Measurements from ENCODE around the gene TLE5.

TLE5 gene, protein sequence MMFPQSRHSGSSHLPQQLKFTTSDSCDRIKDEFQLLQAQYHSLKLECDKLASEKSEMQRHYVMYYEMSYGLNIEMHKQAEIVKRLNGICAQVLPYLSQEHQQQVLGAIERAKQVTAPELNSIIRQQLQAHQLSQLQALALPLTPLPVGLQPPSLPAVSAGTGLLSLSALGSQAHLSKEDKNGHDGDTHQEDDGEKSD

DNA sequence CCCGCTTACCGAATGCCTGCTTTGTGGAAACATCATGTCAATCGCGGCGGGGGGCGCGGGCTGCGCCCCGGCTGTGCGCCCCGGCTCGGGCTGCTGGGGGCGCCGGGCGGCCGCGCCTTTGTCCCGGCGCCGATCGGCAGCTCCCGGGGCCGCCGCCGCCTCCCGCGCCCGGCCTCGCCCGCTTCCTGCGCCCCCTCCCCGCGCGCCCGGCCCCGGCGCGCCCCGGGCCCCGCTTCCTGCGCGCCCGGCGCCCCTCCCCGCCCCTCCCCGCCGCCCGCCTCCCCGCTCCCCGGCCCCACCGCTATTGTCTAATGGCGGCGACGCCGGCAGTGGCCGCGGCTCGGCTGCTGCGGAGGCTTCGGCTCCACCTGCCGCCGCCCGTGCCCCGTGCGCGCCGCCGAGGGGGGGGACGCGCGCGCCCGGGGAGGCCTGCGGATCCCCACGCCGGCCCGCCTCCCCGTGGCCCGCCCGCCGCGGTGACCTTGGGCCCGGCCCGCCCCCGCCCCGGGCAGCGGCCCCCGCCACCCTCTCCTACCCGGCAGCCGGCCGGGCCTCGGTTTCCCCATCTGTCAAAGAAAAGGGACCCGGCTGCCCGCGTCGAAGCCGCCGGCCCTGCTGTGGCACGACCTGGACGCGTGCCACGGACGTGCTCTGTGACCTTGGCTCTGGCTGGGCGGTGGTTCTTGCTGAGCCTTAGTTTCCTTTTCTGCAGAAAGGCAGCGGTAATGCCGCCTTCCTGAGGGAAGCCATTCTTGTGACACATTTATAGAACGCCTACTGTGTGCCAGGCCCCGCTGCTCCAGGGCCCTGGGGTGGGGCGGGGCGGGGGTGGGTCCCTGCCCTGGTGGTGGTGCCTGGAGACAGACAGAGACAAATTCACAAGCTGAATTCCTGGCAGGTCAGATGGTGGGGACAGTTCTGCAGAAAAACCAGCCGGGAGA is at the start of gene TLE5:
TLE5 (minus strand) TSS at position 331 of the 941 bp plus-strand sequence; CDS start at position 36, 295 bp downstream.
- peak; percentile 52 to 68 for DNase-seq (ENCODE audit: low read depth in 1 of 2, low spot score in 1 of 2)

DNA sequence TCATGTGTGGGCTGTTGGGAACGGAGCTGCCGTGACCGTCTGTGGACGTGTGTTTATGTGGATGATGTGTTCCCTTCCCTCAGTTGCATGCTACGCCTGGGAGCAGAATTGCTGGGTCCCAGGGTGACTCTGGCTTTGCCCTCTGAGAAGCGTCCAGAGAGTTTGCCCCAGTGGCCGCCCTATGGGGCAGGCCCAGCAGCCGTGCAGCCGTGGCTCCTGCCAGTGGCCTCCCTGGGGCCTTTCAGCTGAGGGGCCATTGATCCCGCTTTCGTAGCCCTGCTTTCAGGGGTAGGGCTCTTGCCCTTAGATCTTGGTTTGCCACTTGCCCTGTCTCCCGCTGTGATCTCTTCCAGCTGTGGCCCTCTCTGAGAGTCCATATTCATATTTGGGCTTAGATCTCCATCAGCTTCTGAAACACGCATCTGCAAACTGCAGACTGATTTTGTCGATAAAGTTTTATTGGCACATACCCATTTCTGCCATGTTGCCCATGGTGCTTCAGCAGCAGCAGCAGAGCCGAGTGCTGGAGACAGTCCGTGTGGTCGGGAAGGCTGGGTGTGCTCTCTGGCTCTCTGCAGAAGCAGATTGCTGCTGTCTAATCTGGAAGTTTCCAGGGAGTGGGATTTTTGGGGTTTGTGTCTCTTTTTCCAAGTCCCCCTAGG is 49.4 kb upstream of the TLE5 start:
- no peak for DNase-seq (ENCODE audit: low read depth in 1 of 2, low spot score in 1 of 2)

DNA sequence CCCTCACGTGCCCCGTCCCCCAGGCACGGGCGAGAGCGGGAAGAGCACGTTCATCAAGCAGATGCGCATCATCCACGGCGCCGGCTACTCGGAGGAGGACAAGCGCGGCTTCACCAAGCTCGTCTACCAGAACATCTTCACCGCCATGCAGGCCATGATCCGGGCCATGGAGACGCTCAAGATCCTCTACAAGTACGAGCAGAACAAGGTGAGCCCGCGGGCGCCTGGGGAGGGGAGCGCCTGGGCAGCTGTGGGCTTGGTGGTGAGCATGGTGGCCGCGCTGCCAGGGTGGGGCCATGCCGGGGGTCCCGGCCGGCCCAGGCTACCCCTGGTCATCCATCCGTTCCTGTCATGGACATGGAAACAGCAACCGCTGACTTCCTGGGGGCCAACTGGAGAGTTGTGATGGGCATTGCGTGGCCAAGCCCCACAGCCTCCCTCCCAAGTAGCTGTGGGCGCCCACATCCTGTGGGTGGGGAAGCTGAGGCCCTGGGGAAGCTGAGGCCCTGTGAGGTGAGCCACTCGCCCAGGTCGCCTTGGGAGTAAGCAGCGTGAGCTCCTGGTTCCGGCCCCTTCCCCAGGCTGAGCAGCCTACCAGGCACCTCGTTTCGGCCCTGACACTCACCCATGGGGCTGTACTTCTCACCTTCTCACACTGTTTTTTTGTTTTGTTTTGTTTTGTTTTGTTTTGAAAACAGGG is 48.0 kb upstream of the TLE5 start:
- no peak for DNase-seq (ENCODE audit: low read depth in 1 of 2, low spot score in 1 of 2)

DNA sequence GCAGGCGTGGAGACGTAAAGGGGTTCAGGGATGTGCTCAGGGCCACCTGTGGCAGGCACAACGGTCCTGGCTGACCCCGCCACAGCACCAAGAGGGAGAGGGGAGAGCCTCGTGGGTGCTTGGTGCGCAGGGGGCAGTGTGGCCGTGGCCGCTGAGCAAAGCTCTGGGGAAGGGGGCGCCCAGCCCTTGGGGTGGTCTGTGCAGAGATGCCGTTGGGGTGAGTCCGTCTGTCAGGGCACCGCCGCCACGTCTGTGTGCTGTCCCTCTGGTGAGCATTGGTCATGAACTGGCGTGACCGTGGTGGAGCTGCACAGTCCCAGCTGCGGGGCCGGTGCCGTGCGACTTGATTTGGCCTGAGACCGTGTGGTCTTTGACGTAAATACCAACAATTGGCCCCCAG is 47.2 kb upstream of the TLE5 start:
- no peak for DNase-seq (ENCODE audit: low read depth in 1 of 2, low spot score in 1 of 2)

DNA sequence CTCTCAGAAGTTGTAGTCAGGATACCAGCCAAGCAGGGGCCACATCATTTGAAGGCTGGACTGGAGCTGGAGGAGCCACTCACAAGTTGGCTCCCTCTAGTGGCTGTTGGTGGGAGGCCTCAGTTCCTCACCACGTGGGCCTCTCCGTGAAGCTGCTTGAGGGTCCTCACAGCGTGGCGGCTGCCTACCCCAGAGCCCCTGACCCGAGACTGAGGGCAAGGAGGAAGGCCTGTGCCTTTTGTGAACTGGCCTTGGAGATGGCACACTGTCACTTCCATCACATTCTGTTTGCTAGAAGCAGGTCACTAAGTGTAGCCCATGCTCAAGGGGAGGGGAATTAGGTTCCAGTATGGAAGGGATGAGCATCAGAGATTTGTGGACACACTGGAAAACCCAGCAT is 46.5 kb upstream of the TLE5 start:
- peak; percentile 51 to 57 for DNase-seq (ENCODE audit: low read depth in 1 of 2, low spot score in 1 of 2)

DNA sequence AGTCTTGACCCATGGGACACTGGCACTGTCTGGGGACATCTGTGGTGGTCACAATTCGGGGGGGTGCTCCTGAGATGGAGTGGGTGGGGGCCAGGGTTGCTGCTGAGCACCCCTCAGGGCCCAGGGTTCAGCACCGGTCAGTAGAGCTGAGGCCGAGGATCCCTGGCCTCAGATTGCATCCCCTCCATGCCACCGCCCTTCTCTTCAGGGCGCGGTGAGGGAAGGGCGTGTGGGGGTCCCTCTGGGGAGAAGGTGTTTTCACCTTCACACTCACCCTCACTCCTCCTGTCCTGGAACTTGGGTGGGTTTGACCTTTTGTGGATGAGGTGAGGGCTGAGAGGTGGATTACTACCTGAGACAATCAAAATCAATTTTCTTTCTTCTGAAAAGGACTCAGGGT is 45.4 kb upstream of the TLE5 start:
- no peak for DNase-seq (ENCODE audit: low read depth in 1 of 2, low spot score in 1 of 2)

DNA sequence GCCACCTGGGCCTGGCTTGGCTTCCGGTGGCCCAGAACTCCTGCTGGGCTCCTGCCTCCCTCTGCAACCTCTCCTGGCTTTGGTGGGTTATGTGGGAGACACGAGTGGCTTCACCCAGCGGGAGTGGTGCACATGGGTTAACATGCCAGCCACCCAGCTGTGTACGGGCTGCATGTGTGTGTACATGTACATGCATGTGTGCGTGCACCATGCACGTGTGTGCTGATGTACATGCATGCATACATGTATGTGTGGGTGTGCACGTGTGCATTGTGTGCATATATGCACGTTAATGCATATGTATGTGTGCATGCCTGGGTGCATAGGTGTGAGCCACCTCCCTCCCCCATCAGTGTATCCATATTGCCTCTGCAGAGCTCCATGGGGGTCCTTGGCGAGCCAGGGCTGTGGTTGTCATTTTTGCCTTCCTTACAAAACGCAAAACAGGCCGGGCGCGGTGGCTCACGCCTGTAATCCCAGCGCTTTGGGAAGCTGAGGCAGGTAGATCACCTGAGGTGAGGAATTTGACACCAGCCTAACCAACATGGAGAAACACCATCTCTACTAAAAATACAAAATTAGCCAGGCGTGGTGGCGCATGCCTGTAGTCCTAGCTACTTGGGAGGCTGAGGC is 44.3 kb upstream of the TLE5 start:
- no peak for DNase-seq (ENCODE audit: low read depth in 1 of 2, low spot score in 1 of 2)

DNA sequence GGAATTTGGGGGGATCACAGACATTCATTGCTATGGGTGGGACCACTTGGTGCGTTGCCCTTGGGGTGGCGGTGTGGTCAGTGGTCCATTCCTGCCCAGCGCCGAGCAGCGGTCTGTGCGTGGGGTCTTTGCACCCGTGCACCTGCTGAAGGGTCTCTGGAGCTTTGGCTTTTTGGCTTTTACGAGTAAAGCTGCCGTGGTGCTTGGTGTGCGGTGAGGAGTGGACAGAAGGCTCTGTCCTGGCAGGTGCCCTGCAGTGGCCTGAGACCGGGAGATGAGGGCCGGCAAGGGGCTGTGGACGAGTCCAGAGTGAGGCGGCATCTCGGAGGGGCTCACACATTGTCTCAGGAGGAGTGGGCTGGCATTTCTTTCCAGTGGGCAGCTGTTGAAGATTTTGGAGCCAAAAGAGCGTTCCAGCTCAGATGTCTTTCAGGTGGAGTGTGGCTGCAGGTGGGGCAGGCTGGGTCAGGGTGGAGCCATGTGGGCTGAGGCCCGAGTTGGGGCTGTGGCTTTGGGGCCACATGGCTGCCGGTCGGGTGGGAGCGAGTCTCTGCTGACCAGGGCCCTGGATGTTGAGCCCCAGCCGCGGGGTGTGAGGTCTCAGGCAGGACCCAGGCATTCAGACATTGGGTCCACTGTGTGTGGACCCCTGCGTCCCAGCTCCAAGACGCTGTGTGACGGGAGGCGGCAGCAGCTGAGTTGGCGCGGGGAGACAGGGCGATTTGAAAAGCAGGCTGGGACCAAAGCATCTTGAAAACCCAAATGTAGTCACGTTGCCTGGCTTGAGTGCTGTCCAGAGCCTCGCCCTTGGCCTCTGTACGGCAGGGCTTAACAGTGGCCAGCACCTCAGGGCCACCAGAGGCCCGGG is 43.6 kb upstream of the TLE5 start:
- DNase-seq (ENCODE audit: low read depth in 1 of 2, low spot score in 1 of 2): no peak

DNA sequence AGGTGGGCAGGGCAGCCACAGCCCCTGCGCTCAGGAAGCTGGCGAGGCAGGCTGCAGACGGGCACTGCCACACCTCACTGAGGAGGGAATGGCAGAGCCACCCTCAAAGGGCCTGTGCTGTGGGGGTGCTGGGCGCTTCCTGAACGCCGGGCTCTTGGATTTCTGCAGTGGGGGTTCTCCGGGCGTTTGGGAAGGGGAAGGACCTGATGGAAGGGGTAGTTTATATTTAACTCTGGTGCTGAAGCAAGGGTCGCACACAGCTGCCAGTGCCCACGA is 42.4 kb upstream of the TLE5 start:
- no peak for DNase-seq (ENCODE audit: low read depth in 1 of 2, low spot score in 1 of 2)

DNA sequence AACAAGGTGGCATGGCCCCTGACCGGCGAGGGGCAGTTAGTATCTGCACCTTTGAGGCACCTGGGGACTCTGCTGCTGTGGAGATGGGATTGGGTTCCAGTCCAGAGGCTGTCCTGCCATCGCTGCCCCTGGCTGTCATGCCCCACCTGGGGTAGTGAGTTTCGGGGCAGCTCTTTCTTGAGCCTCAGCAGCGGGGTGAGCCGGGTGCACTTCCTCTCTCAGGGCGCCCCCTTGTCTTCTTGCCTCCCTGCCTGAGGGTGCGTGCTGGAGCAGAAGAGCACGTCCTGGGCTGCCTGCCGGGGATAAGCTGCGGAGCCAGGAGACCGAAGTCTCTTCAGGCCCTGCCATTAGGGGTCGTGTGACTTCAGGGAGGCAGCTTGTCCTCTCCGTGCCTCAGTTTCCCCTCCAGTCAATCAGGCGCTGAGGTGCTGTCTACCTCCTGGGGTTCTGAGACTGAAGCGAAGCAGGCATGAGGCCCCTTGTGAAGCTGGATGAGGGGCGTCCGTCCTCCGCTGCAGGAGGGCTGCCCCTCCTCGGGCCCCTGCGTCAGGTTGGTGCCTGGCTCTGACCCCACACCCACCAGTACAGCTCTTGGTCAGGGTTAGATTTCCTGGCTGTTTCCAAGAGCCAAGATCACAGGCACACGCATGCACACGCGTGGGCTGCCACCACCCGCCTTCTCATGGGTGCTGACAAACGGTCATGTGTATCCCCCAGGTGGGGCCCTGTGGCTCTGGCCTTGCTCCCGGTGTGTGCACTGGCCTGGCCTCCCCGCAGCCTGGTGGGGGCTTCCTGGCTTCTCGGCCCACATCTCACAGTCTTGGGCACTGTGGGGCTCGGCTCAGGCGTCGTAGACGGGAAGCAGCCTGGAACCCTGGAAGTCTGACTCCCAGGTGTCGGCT is 40.2 kb upstream of the TLE5 start:
- no peak for DNase-seq (ENCODE audit: low read depth in 1 of 2, low spot score in 1 of 2)

DNA sequence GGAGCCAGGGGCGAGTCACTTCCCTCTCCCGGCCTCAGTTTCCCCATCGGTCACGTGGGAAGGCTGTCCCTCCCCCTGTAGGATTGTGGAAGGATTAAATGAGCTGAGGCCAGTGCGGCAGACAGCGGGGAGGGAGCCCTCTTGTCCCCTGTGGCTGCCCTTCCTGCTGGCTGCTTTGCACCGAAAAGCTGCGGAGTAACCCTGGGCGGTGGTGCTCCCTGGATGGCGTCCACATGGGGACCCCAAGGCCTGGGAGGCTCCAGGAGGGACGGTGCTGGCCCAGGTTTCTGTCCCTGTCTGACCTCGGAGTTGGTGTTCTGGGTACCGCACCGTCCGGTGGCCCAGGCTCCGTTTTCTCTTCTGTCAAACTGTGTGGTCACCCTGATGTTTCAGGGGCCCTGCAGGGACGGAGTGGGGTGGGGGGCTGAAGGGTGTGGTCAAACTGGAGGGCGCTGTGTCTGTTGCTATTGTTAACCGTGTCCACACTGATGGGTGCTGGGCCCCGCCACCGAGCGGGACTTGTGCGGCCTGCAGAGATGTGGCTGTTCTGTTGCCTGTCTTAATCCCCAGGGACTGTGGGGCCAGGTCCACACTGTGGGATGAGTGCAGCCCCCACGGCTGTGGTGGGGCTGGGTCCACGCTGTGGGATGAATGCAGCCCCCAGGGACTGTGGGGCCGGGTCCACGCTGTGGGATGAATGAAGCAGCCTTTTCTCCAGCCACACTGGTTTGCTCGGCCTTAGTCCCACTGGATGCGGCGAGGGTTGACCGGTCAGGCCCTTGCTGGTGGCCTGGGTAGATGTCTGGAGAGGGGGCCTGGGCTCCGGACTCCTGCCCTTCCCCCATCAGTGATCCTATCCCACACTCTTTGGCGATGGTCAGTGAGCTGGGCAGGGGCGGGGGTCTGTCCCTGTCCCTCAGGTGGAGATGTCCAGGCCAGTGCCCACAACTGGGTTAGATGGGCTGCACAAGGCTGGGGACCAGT is 38.7 kb upstream of the TLE5 start:
- no peak for DNase-seq (ENCODE audit: low read depth in 1 of 2, low spot score in 1 of 2)

DNA sequence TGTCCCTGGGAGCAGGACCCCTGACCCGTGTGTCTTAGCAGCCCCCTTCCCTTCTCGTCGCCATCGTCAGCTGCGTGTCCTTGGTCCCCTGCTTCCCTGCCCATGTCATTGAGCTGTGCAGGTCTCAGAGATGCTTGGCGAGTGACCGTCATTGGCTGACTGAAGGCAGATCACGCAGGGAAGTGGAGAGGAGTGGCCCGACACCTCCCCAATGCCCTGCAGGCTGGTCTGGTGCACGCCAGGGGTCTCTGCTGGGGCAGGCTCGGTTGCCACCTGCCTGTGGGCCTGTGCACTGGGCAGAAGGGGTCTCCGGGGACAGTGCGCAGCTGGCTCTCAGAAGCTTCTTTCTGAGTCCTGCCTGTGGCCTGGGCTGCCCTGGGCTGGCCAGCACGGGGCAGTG is 38.0 kb upstream of the TLE5 start:
- no peak for DNase-seq (ENCODE audit: low read depth in 1 of 2, low spot score in 1 of 2)

DNA sequence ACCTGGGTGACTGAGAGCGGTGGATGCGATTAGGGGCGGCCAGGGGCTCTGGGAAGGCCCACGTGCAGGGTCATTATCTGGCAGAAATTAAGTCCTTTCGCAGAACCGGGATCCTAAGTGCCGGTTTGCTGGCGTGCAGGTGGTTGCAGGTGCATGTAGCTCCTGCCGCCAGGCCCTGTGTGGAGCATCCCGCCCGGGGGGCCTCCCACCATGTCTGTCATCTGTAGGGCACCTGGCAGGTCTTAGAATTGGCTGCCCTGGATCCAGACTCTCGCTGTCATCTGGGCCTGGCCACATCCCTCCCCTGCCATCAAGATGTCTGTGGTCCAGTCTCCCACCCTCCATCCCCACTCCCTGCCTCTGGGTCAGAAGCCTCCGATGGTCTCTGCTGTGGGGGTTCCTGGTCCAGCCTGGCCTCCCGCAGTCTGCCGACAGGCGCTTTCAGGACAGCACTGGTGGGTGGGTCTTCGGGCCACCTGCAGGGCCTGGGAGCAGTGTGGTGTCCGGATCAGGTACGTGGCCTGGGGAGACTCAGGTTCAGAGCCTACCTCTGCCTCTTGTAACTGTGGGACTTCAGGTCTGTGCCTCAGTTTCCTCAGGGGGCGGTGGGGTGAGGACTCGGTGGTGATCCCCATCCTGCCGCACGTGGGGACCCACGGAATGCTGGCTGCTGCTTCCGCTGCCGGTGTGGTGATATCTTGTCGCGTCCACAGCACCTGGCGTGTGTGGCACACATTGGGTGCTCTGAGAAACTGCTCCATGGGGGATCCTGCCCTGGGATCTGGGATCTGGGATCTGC is 37.3 kb upstream of the TLE5 start:
- no peak for DNase-seq (ENCODE audit: low read depth in 1 of 2, low spot score in 1 of 2)

DNA sequence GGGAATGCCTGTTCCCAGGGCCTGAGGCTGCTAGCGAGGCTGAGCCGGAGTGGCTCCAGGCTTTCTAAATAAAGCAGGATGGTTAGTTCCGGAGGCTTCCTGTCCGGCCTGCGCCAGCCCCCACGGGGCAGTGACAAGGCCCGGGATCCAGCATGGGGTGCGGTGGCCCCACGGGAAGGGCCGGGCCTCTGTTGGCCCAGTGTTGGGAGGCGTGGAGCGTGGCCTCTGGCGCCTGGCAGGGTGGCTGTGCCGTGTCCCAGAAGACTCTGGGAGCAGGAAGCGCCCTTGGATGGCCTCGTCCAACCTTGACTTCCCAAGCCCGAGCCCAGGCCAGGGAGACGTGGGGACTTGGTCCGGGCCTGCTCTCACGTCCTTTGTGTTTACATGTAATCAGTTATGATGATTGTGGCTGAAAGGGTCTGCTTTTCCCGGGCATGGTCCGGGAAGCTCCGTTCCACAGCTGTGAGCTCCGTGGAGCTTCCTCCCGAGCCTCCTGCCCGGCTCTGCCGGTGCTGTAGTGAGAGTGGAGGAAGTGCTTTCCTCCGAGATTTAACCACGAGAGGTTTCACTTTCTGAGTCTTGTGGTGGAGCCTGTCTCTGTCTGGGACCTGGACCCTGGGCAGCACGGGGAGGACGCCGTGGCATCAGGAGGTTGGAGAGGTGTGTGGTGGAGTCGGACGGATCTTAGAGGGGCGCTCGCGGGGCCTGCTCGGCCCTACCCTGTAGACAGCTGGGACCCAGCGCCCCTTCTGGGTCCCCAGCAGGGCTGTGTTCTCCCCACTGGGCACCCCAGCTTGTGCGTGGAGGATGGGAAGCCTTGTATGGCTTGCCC is 36.4 kb upstream of the TLE5 start:
- DNase-seq (ENCODE audit: low read depth in 1 of 2, low spot score in 1 of 2): no peak

DNA sequence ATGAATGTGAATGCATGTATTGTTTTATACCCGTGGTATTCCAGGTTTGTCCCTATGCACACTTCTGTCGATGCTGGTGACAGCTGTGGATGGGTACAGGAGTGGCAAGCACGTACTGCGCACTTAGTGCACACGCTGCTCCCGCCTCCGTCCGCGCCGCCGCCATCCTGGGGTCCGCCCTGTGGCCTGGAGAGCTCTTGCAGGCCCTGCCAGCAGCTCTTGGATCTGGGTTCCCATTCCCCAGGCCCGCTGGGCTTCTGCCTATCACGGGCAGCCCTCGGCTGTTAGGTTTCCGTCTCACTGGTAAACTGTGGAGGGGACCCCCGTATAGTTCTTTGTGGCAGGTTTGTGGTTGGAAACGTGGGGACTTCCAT is 35.8 kb upstream of the TLE5 start:
- DNase-seq (ENCODE audit: low read depth in 1 of 2, low spot score in 1 of 2): no peak

DNA sequence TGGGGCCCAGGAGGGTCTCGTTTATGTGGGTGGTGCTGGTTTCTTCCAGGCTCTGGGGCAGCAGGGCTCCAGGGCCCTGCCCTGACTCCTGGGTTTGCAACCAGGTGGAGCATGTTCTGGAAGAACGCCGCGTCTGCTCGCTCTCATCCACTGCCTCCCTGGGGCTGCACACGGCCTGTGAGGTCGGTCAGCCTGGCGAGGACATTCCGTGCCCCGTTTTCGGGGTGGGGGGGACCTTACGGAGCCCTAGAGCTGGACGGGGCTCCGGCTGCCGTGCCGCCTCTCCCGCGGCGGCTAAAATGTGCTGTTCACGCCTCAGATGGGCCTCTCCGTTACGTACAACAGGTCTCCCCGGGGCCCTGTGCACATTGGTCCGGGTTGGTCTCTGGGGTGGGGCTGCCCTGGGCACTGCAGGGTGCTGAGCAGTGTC is 35.2 kb upstream of the TLE5 start:
- no peak for DNase-seq (ENCODE audit: low read depth in 1 of 2, low spot score in 1 of 2)
